ENCODE data around the gene BST2. TPM values are rescaled to one million over a fixed set of nuclear protein-coding genes. Genes with fewer than 3 reads are reported as not detected.

The BST2 gene, protein sequence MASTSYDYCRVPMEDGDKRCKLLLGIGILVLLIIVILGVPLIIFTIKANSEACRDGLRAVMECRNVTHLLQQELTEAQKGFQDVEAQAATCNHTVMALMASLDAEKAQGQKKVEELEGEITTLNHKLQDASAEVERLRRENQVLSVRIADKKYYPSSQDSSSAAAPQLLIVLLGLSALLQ
- 3.2 TPM for total RNA-seq

DNA sequence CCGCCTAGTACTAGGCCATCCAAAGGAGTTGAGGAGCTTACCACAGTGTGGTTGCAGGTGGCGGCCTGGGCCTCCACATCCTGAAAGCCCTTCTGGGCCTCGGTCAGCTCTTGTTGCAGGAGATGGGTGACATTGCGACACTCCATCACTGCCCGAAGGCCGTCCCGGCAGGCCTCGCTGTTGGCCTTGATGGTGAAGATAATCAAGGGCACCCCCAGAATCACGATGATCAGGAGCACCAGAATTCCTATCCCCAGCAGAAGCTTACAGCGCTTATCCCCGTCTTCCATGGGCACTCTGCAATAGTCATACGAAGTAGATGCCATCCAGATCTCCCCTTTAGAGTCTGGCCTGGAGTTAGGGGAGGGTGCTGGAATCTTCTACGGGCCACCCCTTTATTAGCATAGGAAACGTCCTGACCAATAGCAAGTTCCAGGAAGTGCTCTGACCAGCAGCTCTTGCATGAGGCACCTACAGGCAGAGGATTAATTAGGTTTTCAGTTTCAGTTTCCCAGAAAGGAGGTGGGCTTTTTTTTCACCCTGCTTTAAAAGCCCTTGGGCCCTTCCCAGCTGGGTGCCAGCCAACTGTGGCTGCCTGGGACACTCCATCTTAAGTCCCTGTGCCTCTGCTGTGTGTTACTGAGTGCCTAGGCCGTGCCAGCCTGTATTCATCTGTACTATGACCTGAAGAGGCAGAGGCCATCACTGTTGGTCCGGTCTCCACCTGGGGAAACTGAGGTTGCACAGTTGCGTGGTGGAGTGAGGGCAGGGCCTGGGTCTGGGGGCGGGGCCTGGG is at the start of gene BST2:
Gene BST2, minus strand, starts transcription at position 381 of the 796 bp plus-strand sequence. Its CDS starts 55 bp downstream, at position 326.

DNA sequence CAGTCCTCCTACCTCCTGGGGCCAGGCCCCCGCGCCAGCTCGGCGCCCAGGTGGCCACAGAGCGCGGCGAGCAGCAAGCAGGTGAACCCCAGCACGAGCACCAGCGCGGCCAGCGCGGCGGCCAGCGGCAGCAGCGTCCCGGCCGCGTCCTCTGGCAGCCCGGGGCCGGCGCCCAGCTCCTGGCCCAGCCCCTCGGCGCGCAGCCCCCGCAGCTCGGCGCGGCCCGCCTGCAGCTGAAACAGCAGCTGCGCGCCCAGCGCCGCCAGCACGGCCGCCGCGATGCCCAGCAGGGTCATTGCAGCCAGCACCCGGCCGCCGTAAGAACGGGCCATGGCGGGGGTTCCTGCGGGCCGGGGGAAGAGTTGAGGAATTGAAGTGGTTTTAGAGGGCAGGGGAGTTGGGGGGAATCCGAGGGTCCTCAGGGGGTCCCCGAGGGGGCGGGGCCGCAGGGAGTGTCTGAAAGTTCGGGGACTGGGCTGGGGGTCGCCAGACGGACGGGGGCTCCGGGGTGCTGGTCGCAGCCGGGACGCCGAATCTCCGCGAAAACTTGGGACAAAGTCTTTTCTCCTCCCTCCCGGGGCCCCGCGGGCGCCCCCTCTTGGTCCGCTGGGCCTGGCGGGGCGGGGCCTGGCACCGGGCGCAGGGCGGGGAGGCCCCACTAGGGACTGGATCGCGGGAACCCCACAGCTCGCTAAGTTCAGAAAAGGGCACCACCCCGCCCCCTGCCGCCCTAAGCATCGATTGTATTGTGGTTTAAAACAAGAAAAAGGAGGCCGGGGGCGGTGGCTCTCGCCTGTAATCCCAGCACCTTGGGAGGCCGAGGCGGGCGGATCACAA is 42.9 kb upstream of the BST2 start, which contains the start of gene TMEM221:
Gene TMEM221, minus strand, starts transcription at position 538 of the 837 bp plus-strand sequence. Its CDS starts 206 bp downstream, at position 332.

DNA sequence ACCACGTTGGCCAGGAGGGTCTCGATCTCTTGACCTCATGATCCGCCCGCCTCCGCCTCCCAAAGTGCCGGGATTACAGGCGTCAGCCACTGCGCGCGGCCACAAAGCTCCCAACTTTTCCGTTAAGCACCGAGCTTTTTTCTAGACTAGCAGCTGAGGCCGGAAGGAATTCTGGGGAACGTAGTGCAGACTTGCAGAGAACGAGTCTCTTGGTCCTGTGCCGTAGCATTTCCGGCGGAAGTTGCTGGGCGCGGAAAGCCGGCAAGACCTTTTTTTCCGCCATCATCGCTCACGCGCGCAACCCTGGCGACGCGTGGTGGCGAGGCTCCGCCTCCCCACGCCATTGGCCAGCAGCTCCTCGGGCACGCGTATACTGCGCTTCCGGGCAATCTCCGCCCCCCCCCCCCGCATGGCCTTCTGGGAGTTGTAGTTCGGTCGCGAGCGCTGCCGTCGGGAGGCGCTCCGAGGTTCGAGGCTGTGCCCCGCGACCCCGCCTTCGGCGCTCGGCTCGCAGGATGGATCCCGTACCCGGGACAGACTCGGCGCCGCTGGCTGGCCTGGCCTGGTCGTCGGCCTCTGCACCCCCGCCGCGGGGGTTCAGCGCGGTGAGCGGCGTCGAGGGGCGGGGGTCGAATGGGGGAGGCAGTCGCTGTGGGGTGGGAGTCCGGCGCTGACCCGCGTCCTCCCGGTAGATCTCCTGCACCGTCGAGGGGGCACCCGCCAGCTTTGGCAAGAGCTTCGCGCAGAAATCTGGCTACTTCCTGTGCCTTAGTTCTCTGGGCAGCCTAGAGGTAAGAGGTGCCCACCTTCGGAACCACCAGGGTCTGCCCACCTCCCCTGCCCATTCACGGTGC is 14.4 kb upstream of the BST2 start, which contains the start of gene MVB12A:
Gene MVB12A, plus strand, starts transcription at position 427 of the 854 bp plus-strand sequence. Its CDS starts 89 bp downstream, at position 516.

DNA sequence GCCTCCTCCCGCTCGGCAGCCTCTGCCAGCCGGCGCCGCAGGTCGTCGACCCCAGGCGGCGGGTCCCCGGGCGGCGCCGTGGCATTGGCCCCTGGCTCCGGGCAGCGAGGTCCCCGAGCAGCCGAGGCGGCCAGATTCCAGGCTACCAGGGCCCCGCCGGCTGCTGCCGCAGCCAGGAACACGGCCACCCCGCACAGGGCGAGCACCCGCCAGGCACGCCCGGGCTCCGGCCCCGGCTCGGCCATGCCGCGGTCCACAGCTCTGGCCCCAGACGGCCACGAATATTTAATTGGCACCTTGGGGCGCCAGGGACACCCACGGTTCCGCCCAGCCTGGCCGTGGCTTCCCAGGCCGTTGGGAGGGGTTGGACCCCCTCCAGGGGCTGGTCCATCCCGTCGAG is 11.5 kb downstream of the BST2 start, which contains the start of gene CCDC194:
Gene CCDC194, minus strand, starts transcription at position 283 of the 400 bp plus-strand sequence. Its CDS starts 38 bp downstream, at position 245.

DNA sequence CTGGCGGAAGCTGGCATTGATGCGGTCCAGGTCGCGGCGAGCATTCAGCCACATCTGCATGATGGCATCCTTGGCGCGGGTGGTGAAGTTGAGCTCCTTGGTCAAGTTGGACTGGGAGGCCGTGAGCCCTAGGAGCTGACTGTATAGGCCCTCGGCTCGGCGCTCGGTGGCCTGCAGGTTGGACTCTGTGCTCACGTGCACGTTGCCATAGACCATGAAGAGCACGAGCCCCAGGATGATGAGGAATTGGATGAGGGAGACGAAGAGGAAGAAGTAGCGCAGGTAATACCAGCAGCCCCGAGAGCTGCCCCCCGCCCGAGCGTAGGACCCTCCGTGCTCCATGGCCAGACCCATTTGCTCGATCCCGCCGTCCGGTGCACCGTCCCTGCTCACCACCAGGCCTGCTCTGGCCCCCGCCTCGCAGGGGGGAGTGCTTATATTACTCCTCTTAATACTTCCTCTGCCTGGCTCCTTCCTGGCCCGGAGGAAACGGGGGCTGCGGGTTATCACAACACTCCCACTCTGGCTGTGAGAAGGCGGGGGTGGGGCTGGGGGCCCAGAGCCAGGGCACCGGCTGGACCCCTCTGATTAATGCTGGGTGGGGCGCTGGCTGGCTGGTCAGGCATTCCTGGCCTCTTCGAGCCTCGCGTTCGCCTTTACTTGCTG is 28.4 kb downstream of the BST2 start, which contains the start of gene PLVAP:
Gene PLVAP, minus strand, starts transcription at position 408 of the 666 bp plus-strand sequence. Its CDS starts 54 bp downstream, at position 354.

Other genes starting within 250 kb of the BST2 start
- gene USE1, start 190.3 kb downstream of the BST2 start, total RNA-seq, result 19.1 TPM
- gene OCEL1, start 179.4 kb downstream of the BST2 start, total RNA-seq, result 5.1 TPM
- gene NR2F6, start 159.7 kb downstream of the BST2 start, total RNA-seq, result 13.6 TPM
- 1.8 TPM for gene USHBP1, start 140.9 kb downstream of the BST2 start, total RNA-seq
- 65.3 TPM for gene BABAM1, start 138.2 kb downstream of the BST2 start, total RNA-seq
- gene ANKLE1, start 123.7 kb downstream of the BST2 start, total RNA-seq, result 0.92 TPM
- gene ABHD8, start 102.2 kb downstream of the BST2 start, total RNA-seq, result 23.8 TPM
- 16.8 TPM for gene MRPL34, start 99.8 kb downstream of the BST2 start, total RNA-seq
- 10.8 TPM for gene DDA1, start 96.1 kb downstream of the BST2 start, total RNA-seq
- 24.9 TPM for gene ANO8, start 70.8 kb downstream of the BST2 start, total RNA-seq
- gene GTPBP3, start 68.1 kb downstream of the BST2 start, total RNA-seq, result 15.0 TPM
- 1.2 TPM for gene PLVAP, start 28.3 kb downstream of the BST2 start, total RNA-seq
- not detected for gene CCDC194, start 11.4 kb downstream of the BST2 start, total RNA-seq
- gene MVB12A, start 14.4 kb upstream of the BST2 start, total RNA-seq, result 20.8 TPM
- 1.8 TPM for gene TMEM221, start 43.0 kb upstream of the BST2 start, total RNA-seq
- gene NXNL1, start 55.3 kb upstream of the BST2 start, total RNA-seq, result not detected
- gene SLC27A1, start 64.9 kb upstream of the BST2 start, total RNA-seq, result 13.6 TPM
- gene PGLS, start 106.0 kb upstream of the BST2 start, total RNA-seq, result 33.7 TPM
- gene COLGALT1, start 150.0 kb upstream of the BST2 start, total RNA-seq, result 22.8 TPM